CD14-positive monocyte (primary cell): ENCODE data around the gene NMNAT3. TPM values are rescaled to one million over a fixed set of nuclear protein-coding genes. Genes with fewer than 3 reads are reported as not detected.
A peak's percentile ranks its signal among the peaks of the same experiment; 100 is the strongest.

Source experiments
- DNase-seq, 3 donors: peaks; one replicate each; pipeline ENCODE4 v3.0.0-alpha.2; 2011 to 2022
- H2AFZ ChIP-seq: 2 replicates; pipeline ENCODE4 v1.6.0; 2012; ENCODE audit warnings: mild to moderate bottlenecking, low read depth, low read length, inconsistent platforms; ENCODE audit not compliant: insufficient read depth, poor library complexity, severe bottlenecking
- H3K27ac ChIP-seq, 2 donors: 1 replicate in 1 of 2; 2 replicates in 1 of 2; pipeline ENCODE4 v1.5.1; 2012 to 2013; ENCODE audit warnings: low read length in 2 of 2, control low read depth in 1 of 2, inconsistent platforms in 1 of 2, low read depth in 1 of 2, mild to moderate bottlenecking in 1 of 2
- H3K27me3 ChIP-seq, 2 donors: one replicate each; pipeline versions ENCODE4 v1.6.0 to v1.6.1; 2011 to 2013; ENCODE audit warnings: low read length in 2 of 2; ENCODE audit not compliant: control insufficient read depth in 2 of 2, insufficient read depth in 2 of 2
- H3K36me3 ChIP-seq, 2 donors: replicated peaks in 1 of 2; 1 replicate in 1 of 2; 2 replicates in 1 of 2; pipeline versions ENCODE4 v1.5.1 to v1.6.1; 2012 to 2013; ENCODE audit warnings: low read length in 2 of 2, control low read depth in 1 of 2, inconsistent platforms in 1 of 2, mild to moderate bottlenecking in 1 of 2; ENCODE audit not compliant: insufficient read depth in 2 of 2, control insufficient read depth in 1 of 2
- H3K4me1 ChIP-seq, 2 donors: 1 replicate in 1 of 2; 2 replicates in 1 of 2; pipeline versions ENCODE4 v1.5.1 to v1.6.1; 2012 to 2013; ENCODE audit warnings: low read length in 2 of 2, control low read depth in 1 of 2, inconsistent platforms in 1 of 2, mild to moderate bottlenecking in 1 of 2, moderate library complexity in 1 of 2; ENCODE audit not compliant: insufficient read depth in 2 of 2, control insufficient read depth in 1 of 2
- H3K4me2 ChIP-seq: replicated peaks from 2 replicates; pipeline ENCODE3; 2012; ENCODE audit warnings: low read length, moderate library complexity, mild to moderate bottlenecking; ENCODE audit not compliant: poor library complexity, severe bottlenecking; ENCODE audit errors: extremely low read depth
- H3K4me3 ChIP-seq, 3 experiments: fragments of 200-600 bp in 1 of 3; sonication (generic) in 1 of 3; replicated peaks in 1 of 3; 1 replicate in 2 of 3; 2 replicates in 1 of 3; pipeline ENCODE4 v1.5.1; 2011 to 2013; ENCODE audit warnings: low read length in 3 of 3, mild to moderate bottlenecking in 3 of 3, control low read depth in 2 of 3, low read depth in 2 of 3, inconsistent platforms in 1 of 3, moderate library complexity in 1 of 3
- H3K79me2 ChIP-seq: 2 replicates; pipeline ENCODE4 v1.6.0; 2012; ENCODE audit warnings: mild to moderate bottlenecking, control low read depth, inconsistent platforms, low read length, moderate library complexity; ENCODE audit not compliant: insufficient read depth
- H3K9ac ChIP-seq: 2 replicates; pipeline ENCODE4 v1.6.0; 2017; ENCODE audit warnings: low read length, mild to moderate bottlenecking; ENCODE audit not compliant: insufficient read depth, poor library complexity, severe bottlenecking
- H3K9me3 ChIP-seq, 2 donors: replicated peaks in 1 of 2; 1 replicate in 1 of 2; 2 replicates in 1 of 2; pipeline versions ENCODE4 v1.5.1 to v1.6.1; 2012 to 2013; ENCODE audit warnings: low read length in 2 of 2, control low read depth in 1 of 2; ENCODE audit not compliant: control insufficient read depth in 1 of 2, insufficient read depth in 1 of 2
- H4K20me1 ChIP-seq: 2 replicates; pipeline ENCODE4 v1.6.0; 2012; ENCODE audit warnings: mild to moderate bottlenecking, low read length, control low read depth, moderate library complexity; ENCODE audit not compliant: insufficient read depth
- H3K27ac Mint-ChIP-seq, 7 donors: one replicate each; pipeline ENCODE4 v1.8.0; 2020; ENCODE audit warnings: mild to moderate bottlenecking in 7 of 7, mixed read lengths in 7 of 7, moderate library complexity in 6 of 7, inconsistent platforms in 2 of 7
- H3K27me3 Mint-ChIP-seq, 3 donors: one replicate each; pipeline ENCODE4 v1.8.0; 2021 to 2022; ENCODE audit warnings: low read depth in 3 of 3, mild to moderate bottlenecking in 3 of 3, mixed read lengths in 3 of 3, moderate library complexity in 3 of 3, inconsistent platforms in 1 of 3
- H3K36me3 Mint-ChIP-seq, 2 donors: one replicate each; pipeline ENCODE4 v1.8.0; 2020; ENCODE audit warnings: mixed read lengths in 2 of 2, inconsistent platforms in 1 of 2, mild to moderate bottlenecking in 1 of 2
- H3K4me1 Mint-ChIP-seq: one replicate; pipeline ENCODE4 v1.8.0; 2020; ENCODE audit warnings: mild to moderate bottlenecking, mixed read lengths
- H3K4me3 Mint-ChIP-seq, 2 donors: one replicate each; pipeline ENCODE4 v1.8.0; 2020; ENCODE audit warnings: mild to moderate bottlenecking in 2 of 2, mixed read lengths in 2 of 2, moderate library complexity in 1 of 2
- H3K9me3 Mint-ChIP-seq, 7 donors: one replicate each; pipeline ENCODE4 v1.8.0; 2020 to 2022; ENCODE audit warnings: mixed read lengths in 7 of 7, mild to moderate bottlenecking in 6 of 7, moderate library complexity in 6 of 7, inconsistent platforms in 2 of 7
- WGBS: methylation state at CpG from one replicate; pipeline ENCODE4 v1.1.5; 2013; ENCODE audit warnings: missing lambda C conversion rate; ENCODE audit not compliant: insufficient coverage; 5-methylcytosine and 5-hydroxymethylcytosine counted together
- intact Hi-C, 2 donors: fragments of 100-400 bp; cut with micrococcal nuclease; formaldehyde crosslinking; loops; one replicate each; pipeline versions ENCODE4 v1.15.0 to v1.15.1; 2023
- polyA plus RNA-seq, 3 donors: library from polyadenylated mRNA; depleted of rRNA in 1 of 3; unstranded in 2 of 3; stranded (reverse) in 1 of 3; fragments of 300-500 nt in 2 of 3; fragments of >200 nt in 1 of 3; fragmentation: Illumina TruSeq in 2 of 3; gene quantifications; 1 replicate in 2 of 3; 2 replicates in 1 of 3; pipeline ENCODE4 v1.2.3, GENCODE V29; 2012 to 2021
- TF ChIP-seq, protein P1 (sequence below): fragments of 200-600 bp; IDR thresholded peaks from one replicate; pipeline ENCODE4 v1.8.0; 2022; ENCODE audit warnings: antibody characterized with exemption, mild to moderate bottlenecking

The NMNAT3 gene
- polyA plus RNA-seq, 3 donors: 1.4 to 5.7 (median 2.9) TPM

DNA sequence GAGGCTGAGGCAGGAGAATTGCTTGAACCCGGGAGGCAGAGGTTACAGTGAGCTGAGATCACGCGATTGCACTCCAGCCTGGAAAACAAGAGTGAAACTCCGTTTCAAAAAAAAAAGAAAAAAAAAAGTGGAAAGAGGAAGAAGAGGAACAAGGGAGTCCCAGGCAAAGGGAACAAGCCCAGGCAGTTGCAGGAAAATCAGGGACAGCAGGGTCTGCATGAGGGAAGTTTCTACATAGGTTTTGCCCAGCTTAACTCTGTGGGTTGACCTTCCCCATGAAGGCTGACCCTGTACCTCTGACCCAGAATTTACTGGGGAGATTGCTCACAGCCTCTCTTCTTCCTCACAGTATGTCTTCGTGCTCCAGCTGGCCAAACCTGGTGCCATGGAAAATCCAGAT lies 150.5 kb downstream of the NMNAT3 start:
- no peak overlapping the region for H3K4me2 ChIP-seq
- H3K27me3 Mint-ChIP-seq: peaks cover under 1 to 3% (median 3%) of the 10 kb centered on the region in 3 donors
- H3K4me3 Mint-ChIP-seq: peak overlapping the region in 1 of 2 donors; percentile 42
- H3K4me1 ChIP-seq: no peaks in the 10 kb centered on the region
- peaks cover under 1% of the 10 kb centered on the region for H3K4me1 Mint-ChIP-seq
- TF ChIP-seq, protein P1, sequence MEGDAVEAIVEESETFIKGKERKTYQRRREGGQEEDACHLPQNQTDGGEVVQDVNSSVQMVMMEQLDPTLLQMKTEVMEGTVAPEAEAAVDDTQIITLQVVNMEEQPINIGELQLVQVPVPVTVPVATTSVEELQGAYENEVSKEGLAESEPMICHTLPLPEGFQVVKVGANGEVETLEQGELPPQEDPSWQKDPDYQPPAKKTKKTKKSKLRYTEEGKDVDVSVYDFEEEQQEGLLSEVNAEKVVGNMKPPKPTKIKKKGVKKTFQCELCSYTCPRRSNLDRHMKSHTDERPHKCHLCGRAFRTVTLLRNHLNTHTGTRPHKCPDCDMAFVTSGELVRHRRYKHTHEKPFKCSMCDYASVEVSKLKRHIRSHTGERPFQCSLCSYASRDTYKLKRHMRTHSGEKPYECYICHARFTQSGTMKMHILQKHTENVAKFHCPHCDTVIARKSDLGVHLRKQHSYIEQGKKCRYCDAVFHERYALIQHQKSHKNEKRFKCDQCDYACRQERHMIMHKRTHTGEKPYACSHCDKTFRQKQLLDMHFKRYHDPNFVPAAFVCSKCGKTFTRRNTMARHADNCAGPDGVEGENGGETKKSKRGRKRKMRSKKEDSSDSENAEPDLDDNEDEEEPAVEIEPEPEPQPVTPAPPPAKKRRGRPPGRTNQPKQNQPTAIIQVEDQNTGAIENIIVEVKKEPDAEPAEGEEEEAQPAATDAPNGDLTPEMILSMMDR: no peak
- H4K20me1 ChIP-seq: no peaks in the 10 kb centered on the region
- H3K27ac ChIP-seq: no peak overlapping the region
- H3K36me3 ChIP-seq: no peaks in the 10 kb centered on the region
- H3K27ac Mint-ChIP-seq: no peak overlapping the region
- H2AFZ ChIP-seq: no peak overlapping the region
- no peaks in the 10 kb centered on the region for H3K36me3 Mint-ChIP-seq
- no peak overlapping the region for H3K4me3 ChIP-seq
- 91% methylated on average over 5 of the region's 5 CpGs for WGBS
- no peaks in the 10 kb centered on the region for H3K79me2 ChIP-seq
- H3K9me3 Mint-ChIP-seq: peaks cover 0 to 2% (median 0%) of the 10 kb centered on the region in 7 donors
- no peaks in the 10 kb centered on the region for H3K9me3 ChIP-seq
- H3K9ac ChIP-seq: no peak overlapping the region
- H3K27me3 ChIP-seq: no peaks in the 10 kb centered on the region
- no peak for DNase-seq
- intact Hi-C loops: no loop called here

DNA sequence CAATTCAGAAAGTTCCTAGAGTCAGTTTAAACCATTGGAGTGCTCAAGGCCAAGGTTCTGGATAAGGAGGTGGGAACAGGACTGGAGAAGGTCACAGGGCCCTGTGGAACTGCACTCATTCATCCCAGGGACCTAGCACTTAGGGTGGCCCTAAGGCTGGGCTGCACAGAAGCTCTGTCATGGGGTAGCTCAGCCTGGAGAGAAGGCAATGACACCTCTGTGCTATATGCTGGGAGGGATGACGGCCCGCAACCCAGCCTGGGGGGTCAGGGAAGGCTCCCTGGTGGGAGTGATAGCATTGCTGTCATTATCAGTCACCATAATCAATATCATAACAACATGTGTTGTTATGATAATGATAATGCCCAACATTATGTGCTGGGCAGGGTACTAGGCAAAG lies 151.6 kb downstream of the NMNAT3 start:
- no peak overlapping the region for H3K4me3 ChIP-seq
- no peaks in the 10 kb centered on the region for H3K27me3 ChIP-seq
- peaks cover 0 to 2% (median 0%) of the 10 kb centered on the region in 7 donors for H3K9me3 Mint-ChIP-seq
- DNase-seq: no peak
- H3K4me1 Mint-ChIP-seq: peaks cover 11% of the 10 kb centered on the region
- H3K36me3 ChIP-seq: no peaks in the 10 kb centered on the region
- H3K27ac ChIP-seq: no peak overlapping the region
- intact Hi-C loops: no loop called here
- no peak overlapping the region for H2AFZ ChIP-seq
- H3K27me3 Mint-ChIP-seq: peaks cover 1 to 2% (median 2%) of the 10 kb centered on the region in 3 donors
- H3K36me3 Mint-ChIP-seq: no peaks in the 10 kb centered on the region
- H4K20me1 ChIP-seq: no peaks in the 10 kb centered on the region
- peaks cover 7 to 10% of the 10 kb centered on the region in 2 donors for H3K4me1 ChIP-seq
- H3K9me3 ChIP-seq: no peaks in the 10 kb centered on the region
- WGBS: no CpG with 5 or more reads among the region's 2 CpGs
- no peak overlapping the region for H3K27ac Mint-ChIP-seq
- no peak overlapping the region for H3K9ac ChIP-seq
- no peak overlapping the region for H3K4me3 Mint-ChIP-seq
- TF ChIP-seq, protein P1: no peak
- no peak overlapping the region for H3K4me2 ChIP-seq
- no peaks in the 10 kb centered on the region for H3K79me2 ChIP-seq
